Left renal cortex interstitium (tissue), 4 donors: ENCODE data around the gene UNC93B1. TPM values are rescaled to one million over a fixed set of nuclear protein-coding genes. Genes with fewer than 3 reads are reported as not detected.

Experiments used
- DNase-seq, 4 donors: peaks; one replicate each; pipeline ENCODE4 v3.0.0-alpha.2; 2013; ENCODE audit warnings: low read depth in 4 of 4, low spot score in 2 of 4, missing footprints in 1 of 4
- polyA plus RNA-seq, 4 donors: library from polyadenylated mRNA; unstranded; fragments of 120-200 nt; gene quantifications; one replicate each; pipeline ENCODE4 v1.2.1, GENCODE V29; 2013; ENCODE audit not compliant: insufficient read length in 4 of 4

UNC93B1 gene
- polyA plus RNA-seq, 4 donors = 10.3 to 15.5 (median 12.8) TPM

DNA sequence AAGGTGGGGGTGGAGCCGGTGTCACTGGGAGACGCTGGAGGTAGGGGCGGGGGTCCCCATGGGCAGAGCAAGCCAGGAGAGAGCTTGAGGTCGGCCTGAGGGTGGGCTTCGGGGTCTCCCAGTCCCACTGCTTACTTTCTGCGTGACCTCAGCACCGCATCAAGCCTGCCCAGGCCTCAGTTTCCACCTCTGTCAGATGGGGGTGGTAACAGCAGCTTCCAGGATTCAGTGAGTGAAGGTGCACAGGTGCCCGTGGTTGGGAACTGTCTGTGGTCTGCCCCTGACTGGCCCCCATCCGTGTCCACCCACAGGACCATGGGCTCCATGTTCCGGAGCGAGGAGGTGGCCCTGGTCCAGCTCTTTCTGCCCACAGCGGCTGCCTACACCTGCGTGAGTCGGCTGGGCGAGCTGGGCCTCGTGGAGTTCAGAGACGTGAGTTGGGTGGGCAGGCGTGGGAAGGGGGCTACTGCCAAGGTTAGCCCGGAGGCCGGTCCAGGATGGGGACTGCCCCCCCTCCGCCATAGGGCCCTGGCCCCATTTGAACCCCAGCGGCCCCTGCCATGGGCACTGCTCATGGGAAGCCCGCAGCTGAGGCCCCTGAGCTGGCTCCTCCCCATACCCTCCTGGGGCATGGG lies 37.2 kb upstream of the UNC93B1 start:
- no peak for DNase-seq

DNA sequence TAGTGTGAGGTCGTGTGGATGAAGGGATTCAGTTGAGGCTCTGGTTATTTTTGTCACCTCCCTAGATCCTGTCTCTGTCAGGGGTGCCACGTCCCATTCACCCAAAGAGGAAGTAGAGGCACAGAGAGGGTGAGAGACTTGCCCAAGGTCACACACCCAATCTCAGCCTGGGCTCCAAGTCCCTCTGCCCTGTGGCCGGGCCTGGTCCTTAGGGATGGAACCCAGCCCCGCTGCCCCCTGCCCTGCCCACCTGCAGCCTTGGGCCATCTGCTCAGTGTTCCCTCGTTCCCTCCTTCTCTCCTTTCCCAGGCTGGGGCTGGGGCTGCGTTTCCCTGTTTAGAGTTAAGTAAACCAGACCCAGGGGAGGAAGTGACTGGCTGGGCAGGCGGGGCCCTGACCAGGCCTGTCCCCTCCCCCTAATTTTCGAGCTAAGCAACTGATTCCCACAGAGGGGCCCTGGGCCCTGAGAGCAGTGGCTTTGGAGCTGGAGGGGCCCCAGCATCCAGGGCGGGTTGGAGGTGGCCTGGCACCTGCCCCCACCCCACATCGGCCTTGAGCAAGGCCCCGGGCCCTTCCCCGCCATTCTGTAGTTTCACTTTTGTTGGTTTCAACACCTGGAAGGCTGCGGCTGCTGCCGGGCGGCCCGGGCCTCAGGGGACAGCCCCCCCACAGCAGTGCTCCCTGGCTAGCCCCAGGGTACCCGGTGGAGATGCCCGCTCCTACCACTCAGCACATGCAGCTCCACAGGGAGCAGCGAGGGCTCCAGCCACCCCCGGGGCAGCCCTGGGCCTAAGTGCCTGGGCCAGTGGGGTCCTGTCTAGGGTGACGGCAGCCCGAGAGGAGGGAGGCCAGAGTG lies 36.4 kb upstream of the UNC93B1 start:
- peak in 1 of 4 donors; percentile 24 for DNase-seq

- no peak for DNase-seq
Observed at GRCh38 chr11:68039526-68040086, 35.7 kb upstream of the UNC93B1 start.

- peak in 2 of 4 donors; percentile 35 to 47 for DNase-seq
Observed at GRCh38 chr11:68038718-68039525, 35.0 kb upstream of the UNC93B1 start, which contains the start of gene TCIRG1. Gene TCIRG1, plus strand, starts transcription at chr11:68039025. Its CDS starts 2,247 bp downstream, at chr11:68041272.

DNA sequence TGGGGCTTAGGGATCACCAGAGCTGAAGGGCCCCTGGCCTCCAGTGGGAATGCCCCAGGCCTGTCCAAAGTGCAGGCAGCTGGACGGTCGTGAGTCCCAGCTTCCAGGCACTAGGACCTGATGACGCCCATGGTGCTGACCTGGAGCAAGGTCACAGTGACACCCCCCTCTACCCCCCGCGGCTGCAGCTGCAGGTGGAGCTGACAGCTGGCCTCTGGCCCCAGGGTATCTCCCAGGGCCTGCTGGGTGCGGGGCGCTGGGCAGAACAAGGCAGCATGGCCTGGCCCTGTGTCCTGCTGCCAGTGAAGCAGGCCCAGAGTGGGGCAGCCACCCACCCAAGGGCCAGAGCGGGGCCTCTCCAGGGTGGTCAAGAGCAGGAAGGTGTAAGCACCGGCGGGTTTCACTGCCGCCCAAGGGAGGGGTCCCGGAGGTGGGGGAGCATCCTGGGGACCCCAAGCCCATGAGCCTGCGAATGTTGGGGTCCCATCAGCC lies 34.4 kb upstream of the UNC93B1 start:
- no peak for DNase-seq

GRCh38 chr11:68037411-68038225 lies 33.7 kb upstream of the UNC93B1 start:
- no peak for DNase-seq

- DNase-seq = no peak
Observed at GRCh38 chr11:68036717-68037239, 32.9 kb upstream of the UNC93B1 start.

- DNase-seq = no peak
Observed at GRCh38 chr11:68036141-68036716, 32.3 kb upstream of the UNC93B1 start.

DNA sequence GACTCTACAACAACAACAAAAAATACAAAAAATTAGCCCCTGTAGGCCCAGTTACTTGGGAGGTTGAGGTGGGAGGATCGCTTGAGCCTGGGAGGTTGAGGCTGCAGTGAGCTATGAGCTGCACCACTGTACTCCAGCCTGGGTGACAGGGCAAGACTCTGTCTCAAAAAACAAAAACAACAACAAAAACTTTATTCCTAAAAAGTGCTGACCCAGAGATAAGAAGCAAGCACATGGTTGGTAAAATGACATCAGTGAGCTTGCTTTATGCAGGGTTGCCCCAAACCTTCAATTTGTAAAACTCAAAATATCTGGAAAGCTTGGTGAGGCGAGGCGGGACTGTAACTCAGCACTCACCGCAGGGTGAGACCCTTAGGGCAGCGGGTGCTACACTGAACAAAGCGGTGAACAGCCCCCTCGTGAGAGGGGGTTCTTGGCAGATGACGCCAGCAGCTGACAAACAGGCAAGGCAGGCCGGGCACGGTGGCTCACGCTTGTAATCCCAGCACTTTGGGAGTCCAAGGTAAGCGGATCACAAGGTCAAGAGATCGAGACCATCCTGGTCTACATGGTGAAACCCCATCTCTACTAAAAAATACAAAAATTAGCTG lies 31.5 kb upstream of the UNC93B1 start:
- no peak for DNase-seq

- DNase-seq = no peak
Observed at GRCh38 chr11:68033708-68034045, 29.8 kb upstream of the UNC93B1 start.

DNA sequence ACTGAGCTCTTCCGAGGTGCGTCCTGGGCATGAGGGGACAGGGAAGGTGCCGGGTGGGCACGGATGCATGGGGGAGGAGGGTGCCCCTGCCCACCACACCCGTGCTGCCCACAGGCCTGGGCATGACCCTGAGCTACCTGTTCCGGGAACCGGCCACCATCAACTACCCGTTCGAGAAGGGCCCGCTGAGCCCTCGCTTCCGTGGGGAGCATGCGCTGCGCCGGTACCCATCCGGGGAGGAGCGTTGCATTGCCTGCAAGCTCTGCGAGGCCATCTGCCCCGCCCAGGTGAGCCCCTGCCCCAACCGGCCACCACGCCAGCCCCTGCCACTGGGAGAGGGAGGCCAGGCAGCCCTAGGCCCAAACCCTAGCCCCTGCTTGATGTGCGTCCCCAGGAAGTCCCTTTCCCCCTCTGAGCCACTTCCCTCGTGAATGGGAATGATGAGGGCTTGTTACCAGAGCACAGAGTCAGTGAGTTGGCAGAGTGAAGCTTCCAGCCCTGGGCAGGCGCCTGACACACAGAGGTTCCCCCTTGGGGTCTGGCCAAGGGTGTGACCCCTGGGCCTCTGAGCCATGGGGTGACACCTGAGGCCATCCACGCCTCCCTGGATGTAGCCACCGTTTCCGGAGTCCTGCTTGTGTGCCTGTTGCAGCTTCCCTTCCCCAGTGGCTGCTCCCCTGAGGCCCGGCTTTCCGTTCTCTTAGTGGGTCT lies 29.3 kb upstream of the UNC93B1 start:
- no peak for DNase-seq

DNA sequence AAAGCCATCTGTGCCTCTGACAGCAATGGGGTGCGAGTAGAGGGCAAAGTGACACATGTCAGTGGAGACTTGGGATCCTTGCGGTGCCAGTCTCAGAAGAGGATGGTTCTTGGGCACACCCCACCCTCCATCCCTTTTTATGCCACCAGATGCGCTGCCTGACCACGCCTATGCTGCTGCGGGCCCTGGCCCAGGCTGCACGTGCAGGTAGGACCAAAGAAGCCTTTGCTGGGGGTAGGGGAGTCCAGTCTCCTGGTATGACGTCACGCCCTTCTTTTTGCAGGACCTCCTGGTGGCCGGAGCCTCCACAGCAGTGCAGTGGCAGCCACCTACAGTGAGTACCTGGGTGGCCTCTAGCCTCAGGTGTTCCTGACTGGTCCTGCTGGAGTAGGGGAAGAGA lies 28.1 kb upstream of the UNC93B1 start:
- DNase-seq = no peak

DNA sequence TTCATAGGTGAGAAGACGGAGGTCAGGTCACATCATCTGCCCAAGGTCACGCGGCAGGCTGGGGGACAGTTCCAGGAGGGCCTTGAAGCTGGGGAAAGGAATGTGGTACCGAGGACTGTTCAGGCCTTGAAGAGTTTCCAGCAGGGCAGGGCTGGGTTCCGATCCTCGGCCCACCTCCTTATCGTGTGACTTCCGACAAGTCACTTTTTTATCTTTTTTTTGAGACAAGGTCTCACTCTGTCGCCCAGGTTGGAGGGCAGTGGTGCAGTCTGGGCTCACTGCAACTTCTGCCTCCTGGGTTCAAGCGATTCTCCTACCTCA lies 27.2 kb upstream of the UNC93B1 start:
- DNase-seq = no peak

- DNase-seq = peak; percentile 94 to 99 (median 97)
Observed at GRCh38 chr11:68030318-68031143, 26.6 kb upstream of the UNC93B1 start, which contains the start of gene NDUFS8. Gene NDUFS8, plus strand, starts transcription at chr11:68030681. Its CDS starts 1,471 bp downstream, at chr11:68032152.

GRCh38 chr11:68028802-68029545 lies 25.1 kb upstream of the UNC93B1 start:
- DNase-seq = no peak

- no peak for DNase-seq
Observed at GRCh38 chr11:68027667-68028066, 23.8 kb upstream of the UNC93B1 start.
